Mononuclear cell (primary cell): Measurements from ENCODE around the gene TTC39A. TPM values are rescaled to one million over a fixed set of nuclear protein-coding genes. Genes with fewer than 3 reads are reported as not detected.

Experiments used
- H3K27me3 ChIP-seq: 2 replicates; pipeline ENCODE4 v1.6.0; 2011; ENCODE audit warnings: low read length, control low read depth; ENCODE audit not compliant: insufficient read depth
- H3K4me1 ChIP-seq: 2 replicates; pipeline ENCODE4 v1.5.1; 2011; ENCODE audit warnings: mild to moderate bottlenecking, low read length, control low read depth; ENCODE audit not compliant: insufficient read depth
- H3K4me3 ChIP-seq: 2 replicates; pipeline ENCODE4 v1.5.1; 2011; ENCODE audit warnings: mild to moderate bottlenecking, low read length, moderate library complexity
- H3K9me3 ChIP-seq: 2 replicates; pipeline ENCODE4 v1.5.1; 2011; ENCODE audit warnings: low read depth, mild to moderate bottlenecking, control low read depth, low read length
- total RNA-seq: library from RNA; depleted of rRNA; stranded (reverse); fragments of >200 nt; gene quantifications from one replicate; pipeline ENCODE4 v1.2.3, GENCODE V29; 2012

TTC39A gene
- total RNA-seq, 1 donor = 0.10 TPM

DNA sequence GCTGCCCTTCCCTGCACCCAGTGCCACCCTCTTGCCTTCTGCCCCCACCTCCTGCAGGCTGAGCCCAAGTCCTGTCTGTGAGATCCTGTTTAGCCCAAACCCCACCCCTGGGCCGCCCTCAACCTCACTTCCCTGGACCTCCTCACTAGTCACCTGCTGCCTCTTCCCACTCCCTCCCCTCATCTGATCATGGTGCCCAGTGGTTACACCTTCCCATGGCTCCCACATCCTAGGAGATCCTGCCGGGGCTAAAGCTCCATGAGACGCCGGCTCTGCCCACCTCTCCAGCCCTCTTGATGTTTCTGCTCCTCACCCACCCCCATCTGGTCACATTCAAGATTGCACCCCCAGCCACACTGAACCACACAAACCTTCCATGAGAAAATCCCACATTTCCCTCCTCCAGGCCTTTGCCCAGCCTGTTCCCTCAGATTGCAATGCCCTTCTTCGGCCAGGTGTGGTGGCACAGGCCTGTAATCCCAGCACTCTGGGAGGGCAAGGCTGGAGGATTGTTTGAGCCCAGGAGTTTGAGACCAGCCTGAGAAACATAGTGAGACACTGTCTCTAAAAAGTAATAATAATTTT is 17.0 kb downstream of the TTC39A start:
- no peaks in the 10 kb centered on the region for H3K9me3 ChIP-seq
- H3K4me1 ChIP-seq = peaks cover 11% of the 10 kb centered on the region

DNA sequence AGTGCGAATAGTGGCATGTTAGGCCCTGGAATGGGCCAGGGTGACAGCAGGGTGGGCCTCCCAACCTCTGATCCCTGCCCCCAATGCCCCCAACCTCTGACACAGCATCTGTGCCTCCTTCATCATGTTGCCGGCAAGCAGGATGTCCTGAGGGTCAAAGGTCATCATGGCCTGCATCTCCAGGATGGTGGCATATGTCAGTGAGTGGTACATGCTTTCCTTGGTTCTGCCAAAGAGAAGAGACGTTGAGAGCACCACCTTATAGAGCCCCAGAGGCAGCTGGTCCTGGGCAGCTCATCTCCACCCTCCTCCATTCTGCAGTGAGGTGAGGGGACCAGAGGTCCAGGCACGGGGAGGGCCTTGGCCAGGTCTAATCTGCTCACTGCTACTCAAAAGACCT is 17.6 kb downstream of the TTC39A start:
- Histone ChIP-seq H3K27me3 (no peaks in the 10 kb centered on the region), H3K4me1 (peaks cover 11% of the 10 kb centered on the region), H3K9me3 (no peaks in the 10 kb centered on the region), H3K4me3 (no peak overlapping the region)

More for the DNA sequence above, 17.0 kb downstream of the TTC39A start:
- Histone ChIP-seq H3K27me3 (no peaks in the 10 kb centered on the region), H3K4me3 (no peak overlapping the region)

DNA sequence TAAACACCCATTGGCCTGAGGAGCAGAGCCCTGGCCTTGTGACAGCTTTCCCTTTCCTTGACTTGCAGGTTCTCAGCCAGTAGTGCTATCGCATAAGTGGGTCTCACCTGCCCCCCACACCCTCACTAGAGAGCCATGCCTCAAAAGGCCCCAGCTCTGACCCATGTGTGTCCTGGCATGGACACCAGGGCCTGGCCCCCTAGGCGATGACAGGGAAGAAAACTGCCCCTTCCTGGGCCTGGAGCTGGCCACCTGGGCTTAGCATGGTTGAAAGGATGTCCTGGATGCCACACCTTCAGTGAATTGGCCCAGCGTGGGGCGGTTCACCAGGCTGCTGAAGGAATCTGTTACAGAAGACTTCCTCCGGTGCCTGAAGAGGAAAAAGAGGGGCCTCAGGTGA is 18.5 kb downstream of the TTC39A start:
- no peak overlapping the region for H3K4me3 ChIP-seq
- no peaks in the 10 kb centered on the region for H3K27me3 ChIP-seq
- H3K9me3 ChIP-seq = no peaks in the 10 kb centered on the region
- H3K4me1 ChIP-seq = peaks cover 11% of the 10 kb centered on the region

DNA sequence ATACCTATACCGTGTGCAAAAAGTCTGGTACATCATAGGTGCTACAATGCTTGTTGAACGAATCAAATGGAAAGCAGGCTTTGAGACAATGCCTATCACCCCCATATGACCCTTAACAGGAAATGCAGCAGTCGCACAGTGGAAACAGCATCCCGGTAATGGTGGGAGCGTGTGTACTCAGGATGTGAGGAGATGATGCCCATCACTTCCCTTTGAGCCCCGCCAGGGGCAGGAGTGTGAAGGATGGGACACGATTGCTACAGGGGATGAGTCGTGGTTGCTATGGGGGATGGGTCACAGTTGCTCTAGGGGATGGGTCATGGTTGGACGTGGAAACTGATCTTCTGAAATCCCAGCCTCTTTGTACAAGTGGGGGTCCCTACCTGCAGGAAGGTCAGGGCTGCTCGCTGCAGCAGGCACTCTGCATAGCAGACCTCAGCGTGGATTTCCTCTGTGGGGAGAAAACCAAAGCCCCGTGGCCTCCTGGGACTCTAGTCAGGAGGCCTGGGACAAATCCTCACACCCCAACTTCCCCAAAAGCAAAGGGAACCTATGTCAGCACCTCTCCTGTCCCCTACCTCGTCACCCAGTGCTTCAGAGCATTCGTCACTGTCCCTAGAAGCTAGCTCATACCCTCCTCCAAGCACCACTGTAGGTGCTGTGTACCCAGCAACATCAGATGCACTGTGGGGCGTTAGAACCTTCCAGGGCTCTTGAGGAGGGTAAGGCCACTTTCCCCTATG is 19.3 kb downstream of the TTC39A start:
- no peaks in the 10 kb centered on the region for H3K9me3 ChIP-seq
- H3K4me3 ChIP-seq = no peak overlapping the region
- peaks cover 11% of the 10 kb centered on the region for H3K4me1 ChIP-seq
- H3K27me3 ChIP-seq = no peaks in the 10 kb centered on the region

DNA sequence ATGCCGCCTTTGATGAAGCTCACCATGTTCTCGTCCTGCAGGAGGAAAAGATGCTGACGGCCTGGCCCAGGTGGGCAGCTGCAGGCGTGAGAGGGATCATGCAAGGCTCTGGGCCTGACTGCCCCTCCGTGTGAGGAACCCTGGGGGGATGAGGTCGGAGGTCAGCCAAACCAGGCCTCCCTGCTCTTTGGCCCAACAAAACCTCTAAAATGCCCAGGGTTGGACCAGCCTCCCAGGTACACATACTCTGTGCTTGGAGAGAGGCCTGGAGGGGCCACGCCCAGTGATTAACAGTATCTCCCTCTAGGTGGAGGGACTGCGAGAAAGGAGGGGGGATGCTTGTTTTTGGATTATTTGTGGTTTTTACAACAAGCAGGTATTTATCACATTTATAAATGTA is 21.1 kb downstream of the TTC39A start:
- Histone ChIP-seq H3K4me1 (peaks cover 8% of the 10 kb centered on the region), H3K4me3 (no peak overlapping the region), H3K9me3 (no peaks in the 10 kb centered on the region), H3K27me3 (no peaks in the 10 kb centered on the region)

DNA sequence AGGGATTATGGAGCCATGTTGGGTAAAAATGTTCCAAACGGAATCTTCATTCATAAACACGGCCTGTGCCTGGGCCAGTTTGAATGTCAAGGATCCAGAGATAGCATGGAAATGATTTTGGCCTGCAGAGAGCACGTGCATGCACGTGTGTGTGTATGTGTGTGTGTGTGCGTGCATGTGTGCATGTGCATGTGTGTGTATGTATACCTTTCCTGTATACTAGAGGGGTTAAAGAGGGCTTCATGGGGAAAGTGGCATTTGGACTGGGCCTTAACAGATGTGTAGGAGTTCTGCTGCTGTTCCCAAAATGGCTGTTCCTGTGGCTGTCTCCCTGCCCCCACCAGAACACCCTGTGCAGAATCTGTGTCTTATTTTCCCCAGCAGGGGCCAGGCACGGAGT is 21.7 kb downstream of the TTC39A start:
- peaks cover 11% of the 10 kb centered on the region for H3K4me1 ChIP-seq

DNA sequence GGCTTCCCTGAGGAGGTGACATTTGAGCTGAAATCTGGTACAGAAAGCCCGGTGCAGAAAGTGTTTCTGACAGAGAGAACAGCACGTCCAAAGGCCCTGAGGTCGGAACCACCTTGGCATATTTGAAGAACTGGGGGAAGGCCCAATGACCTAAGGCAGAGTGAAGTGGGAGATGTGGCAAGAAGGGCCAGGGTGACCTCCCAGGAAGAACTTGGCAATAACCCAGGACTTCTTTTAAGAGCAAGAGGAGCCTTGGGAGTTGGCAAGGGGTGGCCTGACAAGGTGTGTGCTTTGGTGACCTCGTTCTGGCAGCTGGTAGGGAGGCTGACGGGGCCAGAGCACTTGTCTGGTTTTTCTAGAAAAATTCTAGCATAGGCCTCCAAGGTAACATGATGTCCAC is 23.4 kb downstream of the TTC39A start:
- no peaks in the 10 kb centered on the region for H3K27me3 ChIP-seq
- peaks cover 14% of the 10 kb centered on the region for H3K4me1 ChIP-seq
- no peak overlapping the region for H3K4me3 ChIP-seq
- H3K9me3 ChIP-seq = no peaks in the 10 kb centered on the region

More for the DNA sequence above, 21.7 kb downstream of the TTC39A start:
- H3K4me3 ChIP-seq = no peak overlapping the region
- H3K9me3 ChIP-seq = no peaks in the 10 kb centered on the region
- H3K27me3 ChIP-seq = no peaks in the 10 kb centered on the region

DNA sequence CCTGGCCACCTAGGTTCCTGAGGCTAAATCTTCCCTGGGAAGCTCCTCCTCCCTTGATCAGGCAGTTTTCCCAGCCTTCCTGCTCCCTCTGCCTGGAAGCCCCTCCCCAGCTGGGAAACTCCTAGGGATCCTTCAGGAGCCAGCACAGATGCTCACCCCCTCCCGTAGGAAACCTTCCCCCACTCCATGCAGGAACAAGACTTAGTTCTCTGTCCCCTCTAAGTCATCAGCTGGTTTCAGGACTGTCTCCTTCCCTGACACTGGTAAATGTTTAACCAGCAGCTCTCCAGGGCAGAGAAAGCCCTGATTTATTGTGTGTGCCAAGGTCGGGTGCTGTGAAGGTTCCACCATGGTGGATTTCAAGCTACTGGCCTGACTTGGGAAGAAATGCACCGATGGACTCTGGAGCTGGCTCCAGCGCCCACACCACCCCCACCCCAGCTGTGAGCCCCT is 25.0 kb downstream of the TTC39A start:
- Histone ChIP-seq H3K9me3 (no peaks in the 10 kb centered on the region), H3K4me3 (no peak overlapping the region), H3K27me3 (no peaks in the 10 kb centered on the region), H3K4me1 (peaks cover 9% of the 10 kb centered on the region)

DNA sequence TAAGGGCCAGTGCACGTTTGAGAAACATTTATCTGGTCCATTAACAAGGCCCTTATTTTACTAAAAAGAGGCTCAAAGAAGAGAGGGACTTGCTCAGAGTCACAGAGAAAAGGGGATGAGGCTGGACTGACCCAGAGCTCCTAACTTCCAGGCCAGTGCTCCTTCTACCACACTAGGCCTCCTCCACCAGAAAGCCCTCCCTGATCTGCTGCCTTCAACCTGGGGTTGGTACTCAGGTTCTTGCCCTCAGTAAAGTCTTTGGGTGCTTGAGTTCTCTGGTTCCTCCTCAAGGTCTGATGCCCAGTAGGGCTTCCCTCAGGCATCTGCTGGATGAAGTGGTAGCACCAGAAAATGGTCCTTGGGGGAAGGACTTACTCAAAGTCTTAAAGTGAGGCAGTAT is 26.0 kb downstream of the TTC39A start:
- Histone ChIP-seq H3K4me3 (no peak overlapping the region), H3K27me3 (no peaks in the 10 kb centered on the region), H3K9me3 (no peaks in the 10 kb centered on the region), H3K4me1 (peaks cover 9% of the 10 kb centered on the region)

DNA sequence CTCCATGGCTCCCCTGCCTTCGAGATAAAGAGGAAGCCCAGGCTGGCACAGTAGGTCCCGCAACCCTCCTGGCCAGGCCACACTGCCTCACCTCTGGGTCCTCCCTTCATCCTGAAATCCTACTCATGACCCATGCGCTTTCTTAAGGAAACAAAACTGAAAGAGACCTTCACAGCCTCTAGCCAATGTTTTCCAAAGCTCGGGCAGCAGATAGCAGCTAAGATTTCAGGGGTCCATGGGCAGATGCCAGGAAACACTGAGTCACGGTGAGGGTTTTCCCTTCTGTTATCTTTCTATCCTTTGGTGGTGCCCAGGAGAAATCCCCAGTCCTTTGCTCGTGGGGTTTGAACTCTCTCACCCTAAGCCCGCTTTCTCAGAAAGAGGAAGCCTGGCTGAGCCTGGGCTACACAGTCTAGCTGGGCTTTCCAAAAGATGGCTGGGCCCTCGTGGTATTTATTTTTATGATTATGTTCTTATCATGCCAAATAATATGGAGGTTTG is 26.6 kb downstream of the TTC39A start:
- Histone ChIP-seq H3K9me3 (no peaks in the 10 kb centered on the region), H3K4me1 (peaks cover 9% of the 10 kb centered on the region), H3K4me3 (no peak overlapping the region), H3K27me3 (no peaks in the 10 kb centered on the region)

DNA sequence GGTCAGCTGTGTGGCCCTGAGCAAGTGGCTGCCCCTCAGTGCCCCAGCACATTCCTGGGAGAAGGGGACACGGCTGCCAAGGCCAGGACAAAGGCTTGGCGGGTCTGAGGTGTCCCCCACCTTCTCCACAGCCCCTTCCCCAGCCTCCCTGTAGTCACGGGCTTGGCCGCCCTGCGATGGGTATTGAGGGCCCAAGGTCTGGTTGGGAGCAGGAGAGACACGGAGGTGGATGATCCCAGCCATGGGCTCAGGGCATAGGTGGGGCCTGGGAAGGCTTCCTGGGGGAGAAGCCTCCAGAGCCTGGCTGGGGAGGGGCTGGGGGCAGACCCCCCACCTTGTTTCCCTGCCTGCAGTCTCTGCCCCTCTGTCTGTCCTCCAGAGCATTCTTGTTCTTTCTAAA is 27.0 kb downstream of the TTC39A start:
- H3K27me3 ChIP-seq = no peaks in the 10 kb centered on the region
- no peak overlapping the region for H3K4me3 ChIP-seq
- peaks cover 9% of the 10 kb centered on the region for H3K4me1 ChIP-seq
- no peaks in the 10 kb centered on the region for H3K9me3 ChIP-seq

DNA sequence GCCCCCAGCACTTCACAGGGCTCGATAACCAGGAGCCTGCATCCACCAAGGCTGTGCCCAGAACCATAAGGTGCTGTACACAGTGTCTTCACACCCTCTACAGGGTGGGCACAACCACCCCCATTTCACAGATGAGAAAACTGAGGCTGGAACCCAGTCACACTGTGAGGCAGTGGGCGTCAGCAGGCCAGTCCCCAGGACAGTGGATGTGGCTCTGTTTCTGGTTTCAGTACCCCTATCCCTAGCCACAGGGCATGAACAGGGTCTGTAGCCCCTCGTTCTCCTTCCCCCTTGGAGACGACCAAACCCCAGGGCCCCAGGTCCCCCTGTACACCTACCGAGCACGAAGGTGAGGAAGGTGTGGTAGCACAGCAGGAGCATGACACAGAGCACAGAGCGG is 27.6 kb downstream of the TTC39A start:
- Histone ChIP-seq H3K4me3 (no peak overlapping the region), H3K9me3 (no peaks in the 10 kb centered on the region), H3K4me1 (peaks cover 9% of the 10 kb centered on the region), H3K27me3 (no peaks in the 10 kb centered on the region)

DNA sequence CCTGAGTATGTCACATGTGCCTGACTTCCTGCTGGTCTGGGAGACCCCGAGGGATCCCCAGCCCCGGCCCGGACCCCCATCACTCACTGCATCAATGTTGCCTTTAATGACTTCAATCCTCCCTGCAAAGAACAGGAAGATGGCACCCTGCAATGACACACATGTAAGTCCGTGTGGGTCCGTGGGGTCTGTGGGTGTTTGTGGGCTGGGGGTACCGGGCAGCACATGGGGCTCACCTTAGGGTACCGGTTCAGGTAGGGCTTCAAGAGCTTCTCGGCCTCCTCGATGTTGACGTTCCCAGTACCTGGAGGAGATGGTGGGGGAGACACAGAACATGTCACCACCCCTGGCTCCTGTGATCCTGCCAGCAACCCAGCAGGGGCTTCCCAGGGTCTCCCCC is 28.1 kb downstream of the TTC39A start:
- Histone ChIP-seq H3K27me3 (no peaks in the 10 kb centered on the region), H3K4me3 (no peak overlapping the region), H3K9me3 (no peaks in the 10 kb centered on the region), H3K4me1 (peaks cover 10% of the 10 kb centered on the region)

DNA sequence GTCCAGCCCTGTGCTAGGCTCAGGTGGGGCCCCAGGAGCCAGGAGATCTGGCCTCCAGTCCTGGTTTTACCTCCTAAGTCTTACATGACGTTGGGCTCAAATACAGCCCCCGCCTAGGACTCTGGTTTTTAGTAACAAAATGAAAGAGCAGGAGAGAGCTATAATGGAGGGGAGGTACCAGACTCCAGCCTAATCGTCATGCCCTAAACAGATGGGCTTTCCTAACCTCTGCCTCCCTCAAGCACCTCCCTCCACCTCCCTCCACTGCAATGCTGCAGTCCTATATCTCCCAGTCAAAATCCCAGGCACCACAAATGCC is 28.6 kb downstream of the TTC39A start:
- no peaks in the 10 kb centered on the region for H3K27me3 ChIP-seq
- H3K9me3 ChIP-seq = no peaks in the 10 kb centered on the region
- peaks cover 14% of the 10 kb centered on the region for H3K4me1 ChIP-seq
- H3K4me3 ChIP-seq = no peak overlapping the region

DNA sequence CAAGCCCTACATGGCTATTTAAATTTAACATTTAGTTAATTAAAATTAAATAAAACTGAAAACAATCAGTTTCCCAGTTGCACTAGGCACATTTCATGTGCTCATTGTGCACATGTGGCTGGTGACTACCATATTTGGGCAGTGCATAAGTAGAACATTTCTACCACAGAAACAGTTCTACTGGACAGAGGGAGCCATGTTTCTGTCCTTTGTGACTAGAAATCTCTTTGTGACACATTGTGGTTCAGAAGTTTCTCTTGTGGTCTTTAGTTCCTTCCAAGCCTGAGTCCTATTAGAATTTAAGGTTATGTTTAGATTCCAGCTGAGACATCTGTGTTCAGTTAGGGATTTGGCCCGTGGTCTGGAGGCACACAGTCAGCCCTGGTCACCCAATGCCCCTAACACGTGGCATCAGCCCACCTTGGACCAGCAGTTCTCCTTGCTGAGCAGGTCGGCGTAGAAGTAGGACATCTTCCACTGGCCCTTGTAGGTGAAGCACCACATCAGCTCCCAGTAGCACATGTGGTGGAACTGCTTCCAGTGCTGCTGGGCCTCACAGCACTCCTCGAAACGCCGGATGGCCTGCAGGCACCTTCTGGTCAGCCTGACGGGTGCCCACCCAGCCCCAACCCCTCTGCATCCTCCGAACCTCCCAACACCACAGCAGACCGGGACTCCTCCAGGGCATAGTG is 29.1 kb downstream of the TTC39A start:
- no peak overlapping the region for H3K4me3 ChIP-seq
- H3K4me1 ChIP-seq = peaks cover 19% of the 10 kb centered on the region
- no peaks in the 10 kb centered on the region for H3K27me3 ChIP-seq
- no peaks in the 10 kb centered on the region for H3K9me3 ChIP-seq
